Left ventricle myocardium inferior (tissue), 1 donor: Measurements from ENCODE around the gene PSD2. TPM values are rescaled to one million over a fixed set of nuclear protein-coding genes. Genes with fewer than 3 reads are reported as not detected.

Experiments used
- DNase-seq: peaks from one replicate; pipeline ENCODE4 v3.0.0-alpha.2; 2020
- H3K27ac ChIP-seq: fragments of 200-600 bp; replicated peaks from 2 replicates; pipeline ENCODE4 v1.8.0; 2021
- H3K27me3 ChIP-seq: fragments of 200-600 bp; 2 replicates; pipeline ENCODE4 v1.8.0; 2021; ENCODE audit warnings: low read depth
- H3K36me3 ChIP-seq: fragments of 200-600 bp; 2 replicates; pipeline ENCODE4 v1.8.0; 2021
- H3K4me1 ChIP-seq: fragments of 200-600 bp; 2 replicates; pipeline ENCODE4 v1.8.0; 2021
- H3K4me3 ChIP-seq: fragments of 200-600 bp; 2 replicates; pipeline ENCODE4 v1.8.0; 2021; ENCODE audit warnings: mild to moderate bottlenecking, moderate library complexity
- H3K9me3 ChIP-seq: fragments of 200-600 bp; replicated peaks from 2 replicates; pipeline ENCODE4 v1.8.0; 2021
- intact Hi-C: fragments of 100-400 bp; cut with micrococcal nuclease; formaldehyde crosslinking; loops from one replicate; pipeline ENCODE4 v1.11.0; 2022
- total RNA-seq: library from RNA; stranded (reverse); fragmentation: NEBNext Ultra II Directional; extraction: Animal tissue kit (Norgen Biotek cat#: 25700); gene quantifications from one replicate; pipeline ENCODE4 v1.2.1, GENCODE V29; 2021
- TF ChIP-seq, protein P1 (sequence below): fragments of 200-600 bp; IDR thresholded peaks from 2 replicates; pipeline ENCODE4 v1.8.0; 2021; ENCODE audit warnings: antibody characterized with exemption, mild to moderate bottlenecking, borderline replicate concordance
- donor health status: DM: no; HTN: yes; CAD: no; lungs with severe emphysema.

The PSD2 gene
- total RNA-seq, 1 donor from 2014 or later: not detected

DNA sequence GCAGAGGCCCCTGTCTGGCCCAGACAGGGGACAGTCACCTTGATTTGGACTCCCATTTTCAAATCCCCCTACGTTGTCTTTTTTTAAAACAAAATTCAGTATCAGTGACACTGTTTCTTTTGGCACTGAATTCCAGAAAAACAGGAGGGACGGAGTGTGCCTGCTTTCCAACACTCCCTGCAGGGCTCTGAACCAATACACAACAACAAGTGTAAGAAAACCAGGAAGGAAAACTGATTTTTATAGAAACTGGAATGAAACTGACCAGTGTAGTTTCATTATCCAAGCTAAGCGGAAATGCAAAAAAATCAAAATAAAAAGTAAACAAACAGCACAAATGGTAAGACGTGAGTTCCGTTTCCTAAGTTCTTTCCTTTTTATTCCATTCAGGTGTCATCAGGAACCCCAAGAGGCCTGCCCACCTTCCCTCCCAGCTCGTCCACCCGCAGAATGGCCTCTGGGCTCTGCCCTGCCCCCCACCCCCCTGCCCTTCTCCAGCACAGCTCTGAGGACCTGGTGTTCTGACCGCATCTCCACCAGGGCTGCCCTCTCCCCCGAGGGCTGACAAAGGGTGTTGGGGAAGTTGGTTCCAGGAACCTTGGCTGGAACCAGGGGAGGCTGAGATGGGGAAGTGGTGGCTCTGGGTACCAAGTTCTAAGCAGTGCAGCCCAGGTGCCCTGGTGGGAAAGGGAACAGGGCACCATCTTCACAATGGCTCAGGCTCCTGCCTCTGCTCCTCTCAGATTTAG lies 73.6 kb downstream of the PSD2 start:
- H3K36me3 ChIP-seq: no peaks in the 10 kb centered on the region
- H3K27me3 ChIP-seq: no peaks in the 10 kb centered on the region
- H3K9me3 ChIP-seq: no peaks in the 10 kb centered on the region
- no peak overlapping the region for H3K4me3 ChIP-seq
- intact Hi-C loops: loop anchor here (5.0 kb wide), 1 partner anchor 82 kb away; no protein-coding TSS in a partner anchor
- peaks cover 8% of the 10 kb centered on the region for H3K4me1 ChIP-seq
- TF ChIP-seq, protein P1, sequence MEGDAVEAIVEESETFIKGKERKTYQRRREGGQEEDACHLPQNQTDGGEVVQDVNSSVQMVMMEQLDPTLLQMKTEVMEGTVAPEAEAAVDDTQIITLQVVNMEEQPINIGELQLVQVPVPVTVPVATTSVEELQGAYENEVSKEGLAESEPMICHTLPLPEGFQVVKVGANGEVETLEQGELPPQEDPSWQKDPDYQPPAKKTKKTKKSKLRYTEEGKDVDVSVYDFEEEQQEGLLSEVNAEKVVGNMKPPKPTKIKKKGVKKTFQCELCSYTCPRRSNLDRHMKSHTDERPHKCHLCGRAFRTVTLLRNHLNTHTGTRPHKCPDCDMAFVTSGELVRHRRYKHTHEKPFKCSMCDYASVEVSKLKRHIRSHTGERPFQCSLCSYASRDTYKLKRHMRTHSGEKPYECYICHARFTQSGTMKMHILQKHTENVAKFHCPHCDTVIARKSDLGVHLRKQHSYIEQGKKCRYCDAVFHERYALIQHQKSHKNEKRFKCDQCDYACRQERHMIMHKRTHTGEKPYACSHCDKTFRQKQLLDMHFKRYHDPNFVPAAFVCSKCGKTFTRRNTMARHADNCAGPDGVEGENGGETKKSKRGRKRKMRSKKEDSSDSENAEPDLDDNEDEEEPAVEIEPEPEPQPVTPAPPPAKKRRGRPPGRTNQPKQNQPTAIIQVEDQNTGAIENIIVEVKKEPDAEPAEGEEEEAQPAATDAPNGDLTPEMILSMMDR: no peak
- no peak for DNase-seq
- H3K27ac ChIP-seq: no peak overlapping the region

DNA sequence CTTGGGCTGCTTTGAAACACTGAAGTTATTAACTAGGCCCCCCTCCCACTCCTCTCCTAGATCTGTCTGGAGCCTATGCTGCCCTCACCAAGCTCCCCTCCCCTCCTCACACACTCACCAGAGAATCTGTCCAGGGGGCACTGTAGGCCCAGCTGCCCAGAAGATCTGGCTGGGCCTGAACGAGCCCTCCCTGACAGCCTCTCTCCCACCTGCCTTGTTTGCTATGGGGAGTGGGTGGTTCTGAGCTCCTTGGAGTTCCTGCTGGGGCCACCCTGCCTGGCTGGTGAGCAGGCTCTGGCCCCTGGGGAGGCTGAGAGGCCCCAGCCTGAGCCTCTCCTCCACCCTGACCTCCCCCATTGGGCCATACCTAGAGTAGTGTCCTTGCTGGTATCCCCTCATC lies 75.1 kb downstream of the PSD2 start:
- no peak overlapping the region for H3K4me3 ChIP-seq
- no peaks in the 10 kb centered on the region for H3K9me3 ChIP-seq
- intact Hi-C loops: no loop called here
- H3K36me3 ChIP-seq: no peaks in the 10 kb centered on the region
- DNase-seq: no peak
- H3K4me1 ChIP-seq: peaks cover 8% of the 10 kb centered on the region
- no peaks in the 10 kb centered on the region for H3K27me3 ChIP-seq
- TF ChIP-seq, protein P1: no peak
- no peak overlapping the region for H3K27ac ChIP-seq

DNA sequence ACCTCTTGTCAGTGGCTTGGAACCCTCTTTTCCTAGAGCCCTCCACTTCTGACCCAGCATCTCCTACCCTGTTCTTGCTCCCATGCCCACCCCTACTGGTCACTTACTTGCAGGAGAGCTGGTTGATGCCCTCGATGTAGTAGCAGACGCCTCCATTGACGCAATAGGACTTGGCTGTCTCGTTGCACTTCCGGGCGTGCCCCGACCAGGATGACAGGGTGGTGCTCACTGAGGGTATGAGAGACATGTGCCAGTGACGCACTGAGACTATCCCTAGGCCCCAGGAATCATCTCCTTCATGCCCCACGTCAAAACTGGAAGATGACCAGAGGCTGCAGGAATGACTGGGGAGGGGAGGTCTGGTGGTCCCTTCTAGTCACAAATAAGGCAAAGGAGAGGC lies 76.0 kb downstream of the PSD2 start:
- intact Hi-C loops: no loop called here
- H3K27me3 ChIP-seq: no peaks in the 10 kb centered on the region
- H3K9me3 ChIP-seq: no peaks in the 10 kb centered on the region
- TF ChIP-seq, protein P1: no peak
- no peak for DNase-seq
- H3K36me3 ChIP-seq: no peaks in the 10 kb centered on the region
- peaks cover 8% of the 10 kb centered on the region for H3K4me1 ChIP-seq
- no peak overlapping the region for H3K27ac ChIP-seq
- H3K4me3 ChIP-seq: no peak overlapping the region

DNA sequence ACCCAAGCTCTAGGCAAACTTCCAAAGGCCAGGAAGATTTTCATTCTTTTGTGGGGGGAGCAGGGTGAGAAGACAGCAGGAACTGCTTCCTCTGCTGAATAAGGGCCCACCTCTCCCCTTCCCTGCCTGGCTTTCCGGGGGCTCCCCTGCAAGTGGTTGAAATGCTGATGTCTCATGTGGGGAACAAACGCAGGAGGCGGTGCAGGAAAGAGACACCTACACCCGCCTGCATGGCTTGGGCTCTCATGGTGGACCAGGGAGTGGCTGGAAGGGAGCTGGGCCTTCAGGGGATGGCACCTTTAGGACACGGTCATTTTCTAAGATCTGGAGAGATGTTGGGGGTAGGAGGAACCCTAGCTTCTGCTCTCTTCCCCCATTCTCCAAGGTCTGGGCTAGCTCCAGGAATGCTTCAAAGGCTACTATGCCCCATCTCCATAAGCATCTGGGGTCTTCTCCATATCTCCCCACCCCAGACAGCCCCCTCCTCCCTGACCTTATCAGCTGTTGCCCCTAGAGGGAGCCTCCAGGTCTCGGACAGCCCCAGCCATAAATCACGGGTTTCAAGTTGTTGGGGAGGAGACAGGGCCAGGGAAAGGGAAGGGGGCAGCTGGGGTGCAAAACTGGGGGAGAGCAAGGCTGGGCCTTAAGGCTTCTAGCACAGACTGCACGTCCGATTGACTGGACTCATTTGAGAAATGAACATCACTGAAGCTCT lies 76.6 kb downstream of the PSD2 start:
- TF ChIP-seq, protein P1: no peak
- Histone ChIP-seq H3K9me3 (no peaks in the 10 kb centered on the region), H3K4me3 (no peak overlapping the region), H3K27ac (no peak overlapping the region), H3K27me3 (no peaks in the 10 kb centered on the region), H3K4me1 (peaks cover 8% of the 10 kb centered on the region), H3K36me3 (no peaks in the 10 kb centered on the region)
- DNase-seq: no peak
- intact Hi-C loops: no loop called here

DNA sequence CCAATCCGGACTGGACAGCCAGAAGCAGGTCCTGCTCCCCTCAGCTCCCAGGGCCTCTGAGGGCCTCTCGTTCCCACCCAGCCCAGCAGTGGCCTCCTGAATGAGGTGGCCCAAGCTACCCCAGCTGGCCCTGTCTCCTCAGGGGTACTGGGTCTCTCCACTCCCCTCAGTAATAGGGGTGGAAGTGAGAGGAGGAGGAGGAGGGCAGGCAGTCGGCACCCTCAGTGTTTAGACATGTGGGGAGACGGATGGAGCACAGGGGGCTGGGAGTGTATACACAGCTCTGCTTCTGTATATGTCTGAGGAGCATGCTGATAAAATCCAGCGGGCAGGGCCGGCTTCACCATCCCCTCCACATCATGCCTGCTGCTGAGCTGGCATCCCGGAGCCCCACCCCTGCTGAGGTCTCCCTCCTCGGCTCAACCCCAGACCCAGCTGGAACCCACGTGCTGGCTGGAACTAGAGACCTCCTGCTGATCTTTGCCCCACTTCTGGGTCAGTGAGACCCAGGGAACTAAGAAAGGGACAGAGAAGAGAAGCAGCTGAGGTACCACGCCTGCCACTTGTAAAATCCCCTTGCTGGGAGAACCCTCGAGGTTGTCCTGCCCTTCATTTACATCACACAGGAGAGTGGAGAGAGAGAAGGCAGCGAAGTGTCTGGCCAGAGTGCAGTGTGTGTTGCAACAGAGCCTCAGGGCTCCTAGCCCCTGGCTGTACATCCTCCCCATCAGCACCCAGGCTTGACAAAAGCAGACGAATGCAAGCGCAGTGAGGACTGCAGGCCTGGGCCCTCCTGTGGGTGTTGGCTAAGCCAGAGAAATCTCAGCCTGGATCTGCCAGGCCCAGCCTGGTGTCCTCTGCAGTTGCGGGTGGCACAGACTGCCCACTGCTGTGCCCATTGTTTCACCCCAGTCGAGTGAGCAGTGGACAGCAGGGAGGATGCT lies 77.5 kb downstream of the PSD2 start:
- Histone ChIP-seq H3K27me3 (no peaks in the 10 kb centered on the region), H3K4me3 (no peak overlapping the region), H3K9me3 (no peaks in the 10 kb centered on the region), H3K36me3 (no peaks in the 10 kb centered on the region), H3K27ac (no peak overlapping the region), H3K4me1 (peaks cover 8% of the 10 kb centered on the region)
- TF ChIP-seq, protein P1: no peak
- DNase-seq: no peak
- intact Hi-C loops: no loop called here
